ENCODE data around the gene LRRC3. TPM values are rescaled to one million over a fixed set of nuclear protein-coding genes. Genes with fewer than 3 reads are reported as not detected.

The LRRC3 gene
- total and polyA plus RNA-seq, 2 of the 8 experiments (the other 6 are each of a cell fraction or from before 2014, with no cell fraction given): 3.1 to 5.4 TPM

- no peak overlapping the region for H3K56ac ChIP-seq (replicated peaks; ENCODE audit: insufficient read length, low read depth, low read length)
- H2BK12ac ChIP-seq (ENCODE audit: low read depth, low read length): no peak overlapping the region
- ChIA-PET CTCF (ENCODE audit: partially characterized antibody) (interaction anchor here (0.9 to 4.7 kb wide), 10 partner anchors 11 to 129 kb away, joined by 3 to 20 read pairs (median 4); partner anchors contain the start of gene KRTAP10-4), POLR2A (ENCODE audit: partially characterized antibody) (interaction anchor here (0.6 to 1.9 kb wide), 4 partner anchors 11 to 365 kb away, joined by 4 to 6 read pairs (median 4); no protein-coding TSS in a partner anchor)
- H3K27ac ChIP-seq (ENCODE audit: low read depth, low read length): no peak overlapping the region
- H3K14ac ChIP-seq (ENCODE audit: insufficient read length): no peak overlapping the region
- H2BK5ac ChIP-seq (ENCODE audit: low read depth, low read length): no peak overlapping the region
- H3K9ac ChIP-seq (replicated peaks in 1 of 4; ENCODE audit: extremely low read depth in 1 of 4, low read depth in 3 of 4, low read length in 3 of 4): no peak overlapping the region
- H3K27me3 ChIP-seq (replicated peaks in 1 of 4; ENCODE audit: control insufficient read depth in 3 of 4, extremely low read depth in 1 of 4, insufficient read depth in 3 of 4, low read length in 3 of 4): no peaks in the 10 kb centered on the region
- no peak overlapping the region for H4K91ac ChIP-seq (replicated peaks; ENCODE audit: insufficient read length, low read length)
- no peak overlapping the region for H3K4me3 ChIP-seq (ENCODE audit: extremely low read depth in 1 of 4, insufficient read depth in 2 of 4, low read depth in 3 of 4, low read length in 4 of 4)
- no peak for TF ChIP-seq NRF1 (IDR thresholded peaks at IDR 0.05; ENCODE audit: low read depth, low read length)
- TF ChIP-seq CHD2 (IDR thresholded peaks at IDR 0.05; ENCODE audit: low read length): no peak
- no peak for TF ChIP-seq CEBPB (IDR thresholded peaks at IDR 0.05; ENCODE audit: low read depth, low read length)
- TF ChIP-seq POLR2AphosphoS5 (IDR thresholded peaks at IDR 0.05; ENCODE audit: low read depth, low read length): no peak
- no peak for TF ChIP-seq TCF12 (IDR thresholded peaks at IDR 0.05; ENCODE audit: low read depth, low read length)
- no peak for TF ChIP-seq TBP (IDR thresholded peaks at IDR 0.05; ENCODE audit: low read depth, low read length)
- TF ChIP-seq POU5F1 (IDR thresholded peaks at IDR 0.05; ENCODE audit: low read depth, low read length): no peak
- no peak for TF ChIP-seq SUZ12 (IDR thresholded peaks at IDR 0.05; ENCODE audit: low read length)
- H3K79me2 ChIP-seq (ENCODE audit: control insufficient read depth in 1 of 2, insufficient read depth in 2 of 2, low read length in 2 of 2): no peaks in the 10 kb centered on the region
- H2BK15ac ChIP-seq (ENCODE audit: low read length): no peak overlapping the region
- 74% methylated on average over 15 of the region's 17 CpGs; no CpG with 5 or more reads in 1 of the 2 experiments for WGBS, 2 experiments (ENCODE audit: extremely low coverage in 1 of 2, insufficient coverage in 1 of 2, insufficient read length in 1 of 2, insufficient replicate concordance in 2 of 2, low coverage in 1 of 2, low lambda C conversion rate in 2 of 2, missing lambda C conversion rate in 1 of 2)
- H3K9me3 ChIP-seq (ENCODE audit: insufficient read depth in 2 of 2, low read depth in 1 of 2, low read length in 1 of 2): no peaks in the 10 kb centered on the region
- FAIRE-seq (no peak), DNase-seq (ENCODE audit: low read depth in 1 of 2, low spot score in 2 of 2) (no peak)
- no peak overlapping the region for H3K18ac ChIP-seq (ENCODE audit: extremely low read depth, low read length)
- no peak overlapping the region for H4K5ac ChIP-seq (ENCODE audit: insufficient read length, low read depth, low read length)
- no peaks in the 10 kb centered on the region; a peak in 1 of 7 replicates for H3K4me1 ChIP-seq (replicated peaks in 1 of 4; ENCODE audit: control insufficient read depth in 3 of 4, insufficient read depth in 4 of 4, low read length in 3 of 4)
- no peak overlapping the region; the same call in 1 of the 2 replicates for H4K8ac ChIP-seq (ENCODE audit: extremely low read depth, insufficient read depth, low read length)
- no peak overlapping the region for H3K4ac ChIP-seq (replicated peaks; ENCODE audit: insufficient read length, low read depth, low read length)
- H4K20me1 ChIP-seq (replicated peaks in 1 of 2; ENCODE audit: control insufficient read depth in 1 of 2, insufficient read depth in 2 of 2, low read length in 2 of 2): no peaks in the 10 kb centered on the region
- no peaks in the 10 kb centered on the region for H3K23me2 ChIP-seq (ENCODE audit: low read depth, low read length)
- no peaks in the 10 kb centered on the region for H3K79me1 ChIP-seq (ENCODE audit: low read depth, low read length)
- H2BK20ac ChIP-seq (ENCODE audit: low read length): no peak overlapping the region
- no peaks in the 10 kb centered on the region for H3K36me3 ChIP-seq (ENCODE audit: control insufficient read depth in 2 of 4, insufficient read depth in 4 of 4, low read length in 3 of 4)
- H3K4me2 ChIP-seq (ENCODE audit: insufficient read depth in 1 of 2, low read depth in 2 of 2, low read length in 2 of 2): no peak overlapping the region
- H3K23ac ChIP-seq (ENCODE audit: insufficient read length): no peak overlapping the region
- no peak overlapping the region for H2BK120ac ChIP-seq (replicated peaks; ENCODE audit: low read depth, low read length)
- H2AK5ac ChIP-seq (ENCODE audit: low read depth, low read length): no peak overlapping the region
- H2AFZ ChIP-seq (ENCODE audit: low read length): no peak overlapping the region
These were observed 11.9 kb upstream of the LRRC3 start for GRCh38 chr21:44443291-44443890.

Data from H1 (cell line).